ENCODE data around the gene PEX11A. TPM values are rescaled to one million over a fixed set of nuclear protein-coding genes. Genes with fewer than 3 reads are reported as not detected.

The PEX11A gene
- total RNA-seq, 4 donors from 2014 or later: 10.0 to 46.4 (median 21.8) TPM

- Histone ChIP-seq H3K27ac (no peak overlapping the region), H3K36me3 (no peaks in the 10 kb centered on the region), H3K9me3 (no peaks in the 10 kb centered on the region), H3K27me3 (no peaks in the 10 kb centered on the region), H3K4me3 (no peak overlapping the region), H3K4me1 (peaks cover 6 to 8% of the 10 kb centered on the region in 2 donors)
- TF ChIP-seq CTCF (IDR thresholded peaks at IDR 0.05 in 4 of 5, conservative IDR thresholded peaks at IDR 0.05 in 1 of 5) (no peak), POLR2A (IDR thresholded peaks at IDR 0.05) (no peak)
- ATAC-seq (no peak), DNase-seq (no peak)
- intact Hi-C loops (cut with DNase I; ENCODE audit: low total_unique reads): no loop called here
- in situ Hi-C loops (cut with MboI; ENCODE audit: low sequenced_read_pairs in 4 of 4): no loop called here
These were observed 21.2 kb downstream of the PEX11A start for GRCh38 chr15:89669309-89669865.

GRCh38 chr15:89668171-89668570 lies 22.4 kb downstream of the PEX11A start:
- no peak for ATAC-seq
- in situ Hi-C loops (cut with MboI; ENCODE audit: low sequenced_read_pairs in 4 of 4): no loop called here
- DNase-seq: no peak

GRCh38 chr15:89667706-89667960 lies 22.9 kb downstream of the PEX11A start:
- Histone ChIP-seq H3K4me1 (peaks cover 12 to 14% of the 10 kb centered on the region in 2 donors), H3K4me3 (no peak overlapping the region), H3K9me3 (no peaks in the 10 kb centered on the region), H3K27ac (no peak overlapping the region), H3K36me3 (no peaks in the 10 kb centered on the region), H3K27me3 (no peaks in the 10 kb centered on the region)
- DNase-seq: no peak
- in situ Hi-C loops (cut with MboI; ENCODE audit: low sequenced_read_pairs in 4 of 4) (no loop called here), intact Hi-C loops (cut with DNase I; ENCODE audit: low total_unique reads) (no loop called here)
- ATAC-seq: no peak
- TF ChIP-seq POLR2A (IDR thresholded peaks at IDR 0.05): no peak
- TF ChIP-seq CTCF (IDR thresholded peaks at IDR 0.05 in 4 of 5, conservative IDR thresholded peaks at IDR 0.05 in 1 of 5): no peak

More at GRCh38 chr15:89668171-89668570, 22.4 kb downstream of the PEX11A start:
- H3K27ac ChIP-seq: no peak overlapping the region
- H3K27me3 ChIP-seq: no peaks in the 10 kb centered on the region
- intact Hi-C loops (cut with DNase I; ENCODE audit: low total_unique reads): no loop called here
- peaks cover 8% of the 10 kb centered on the region in 2 donors for H3K4me1 ChIP-seq
- no peak overlapping the region for H3K4me3 ChIP-seq
- TF ChIP-seq POLR2A (IDR thresholded peaks at IDR 0.05) (no peak), CTCF (IDR thresholded peaks at IDR 0.05 in 4 of 5, conservative IDR thresholded peaks at IDR 0.05 in 1 of 5) (no peak)
- no peaks in the 10 kb centered on the region for H3K36me3 ChIP-seq
- no peaks in the 10 kb centered on the region for H3K9me3 ChIP-seq

- TF ChIP-seq POLR2A (IDR thresholded peaks at IDR 0.05) (no peak), CTCF (IDR thresholded peaks at IDR 0.05 in 4 of 5, conservative IDR thresholded peaks at IDR 0.05 in 1 of 5) (no peak)
- no peak for ATAC-seq
- in situ Hi-C loops (cut with MboI; ENCODE audit: low sequenced_read_pairs in 4 of 4): no loop called here
- Histone ChIP-seq H3K4me1 (peaks cover 14 to 16% of the 10 kb centered on the region in 2 donors), H3K4me3 (no peak overlapping the region), H3K36me3 (no peaks in the 10 kb centered on the region), H3K27me3 (no peaks in the 10 kb centered on the region), H3K27ac (no peak overlapping the region), H3K9me3 (no peaks in the 10 kb centered on the region)
- intact Hi-C loops (cut with DNase I; ENCODE audit: low total_unique reads): no loop called here
- DNase-seq: no peak
These were observed 23.5 kb downstream of the PEX11A start for GRCh38 chr15:89666858-89667705.

Measured in gastrocnemius medialis (tissue), 4 donors.